KMS-11 (cell line): ENCODE data around the gene ERCC3.

Experiments
- H2AFZ ChIP-seq: fragments of 200-600 bp; sonication (generic); 2 replicates; pipeline ENCODE4 v1.6.1; 2016; ENCODE audit warnings: antibody characterized with exemption, mixed run types, low read depth
- H3K27ac ChIP-seq: fragments of 200-600 bp; sonication (generic); 2 replicates; pipeline ENCODE4 v1.6.1; 2016; ENCODE audit warnings: mild to moderate bottlenecking, mixed run types
- H3K27me3 ChIP-seq: fragments of 200-600 bp; sonication (generic); 2 replicates; pipeline ENCODE4 v1.6.1; 2017; ENCODE audit warnings: mild to moderate bottlenecking, low read depth, mixed run types, moderate library complexity; ENCODE audit not compliant: insufficient read depth
- H3K36me3 ChIP-seq: fragments of 200-600 bp; sonication (generic); 2 replicates; pipeline ENCODE4 v1.6.1; 2017; ENCODE audit warnings: mild to moderate bottlenecking, mixed run types; ENCODE audit not compliant: insufficient read depth
- H3K4me1 ChIP-seq: fragments of 200-600 bp; sonication (generic); 2 replicates; pipeline ENCODE4 v1.6.1; 2016; ENCODE audit warnings: mild to moderate bottlenecking, low read depth, mixed run types; ENCODE audit not compliant: poor library complexity, severe bottlenecking
- H3K4me2 ChIP-seq: fragments of 200-600 bp; sonication (generic); 2 replicates; pipeline ENCODE4 v1.7.0; 2016; ENCODE audit warnings: mild to moderate bottlenecking, mixed run types
- H3K4me3 ChIP-seq: fragments of 200-600 bp; sonication (generic); IDR thresholded peaks from 2 replicates; pipeline ENCODE4 v1.6.1; 2017; ENCODE audit warnings: low read depth, low read length, mixed read lengths; ENCODE audit not compliant: insufficient read depth
- H3K79me2 ChIP-seq: fragments of 200-600 bp; sonication (generic); 2 replicates; pipeline ENCODE4 v1.6.1; 2016; ENCODE audit warnings: low read depth, mixed run types; ENCODE audit not compliant: insufficient read depth
- H3K9ac ChIP-seq: fragments of 200-600 bp; sonication (generic); 2 replicates; pipeline ENCODE4 v1.6.1; 2016; ENCODE audit warnings: mild to moderate bottlenecking, mixed run types
- H4K20me1 ChIP-seq: fragments of 200-600 bp; sonication (generic); 2 replicates; pipeline ENCODE4 v1.6.1; 2016; ENCODE audit warnings: mild to moderate bottlenecking, mixed run types; ENCODE audit not compliant: insufficient read depth
- TF ChIP-seq, protein P1 (sequence below): fragments of 200-600 bp; sonication (generic); conservative IDR thresholded peaks from 2 replicates; pipeline ENCODE4 v1.6.1; 2017; ENCODE audit warnings: low read depth, mild to moderate bottlenecking, antibody characterized with exemption, low read length, moderate library complexity, mixed read lengths

Gene ERCC3

DNA sequence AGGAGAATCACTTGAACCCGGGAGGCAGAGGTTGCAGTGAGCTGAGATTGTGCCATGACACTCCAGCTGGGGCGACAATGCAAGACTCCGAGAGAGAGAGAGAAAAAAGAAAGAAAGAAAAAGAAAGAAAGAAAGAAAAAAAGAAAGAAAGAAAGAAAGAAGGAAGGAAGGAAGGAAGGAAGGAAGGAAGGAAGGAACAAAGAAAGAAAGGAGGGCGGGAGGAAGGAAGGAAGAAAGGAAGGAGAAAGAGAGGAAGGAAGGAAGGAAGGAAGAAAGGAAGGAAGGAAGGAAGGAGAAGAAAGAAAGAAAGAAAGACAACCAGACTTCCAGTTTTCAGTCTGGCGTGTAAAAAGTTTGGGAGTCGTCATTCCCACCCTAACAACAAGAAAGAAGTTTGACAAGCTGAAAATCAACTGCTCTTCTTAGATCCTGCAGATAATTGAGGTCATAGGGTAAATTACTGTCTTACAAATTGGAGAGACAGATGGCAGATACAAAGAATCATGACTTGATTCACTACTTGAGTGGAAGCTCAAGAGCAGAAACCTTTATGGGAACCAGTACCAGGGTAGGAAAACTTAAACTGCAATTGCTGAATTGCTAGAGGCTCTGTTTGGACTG is 58.8 kb downstream of the ERCC3 start:
- no peaks in the 10 kb centered on the region for H3K27me3 ChIP-seq
- H3K4me1 ChIP-seq: no peaks in the 10 kb centered on the region
- H4K20me1 ChIP-seq: no peaks in the 10 kb centered on the region
- H3K79me2 ChIP-seq: no peaks in the 10 kb centered on the region
- no peak overlapping the region for H3K4me3 ChIP-seq
- TF ChIP-seq, protein P1, sequence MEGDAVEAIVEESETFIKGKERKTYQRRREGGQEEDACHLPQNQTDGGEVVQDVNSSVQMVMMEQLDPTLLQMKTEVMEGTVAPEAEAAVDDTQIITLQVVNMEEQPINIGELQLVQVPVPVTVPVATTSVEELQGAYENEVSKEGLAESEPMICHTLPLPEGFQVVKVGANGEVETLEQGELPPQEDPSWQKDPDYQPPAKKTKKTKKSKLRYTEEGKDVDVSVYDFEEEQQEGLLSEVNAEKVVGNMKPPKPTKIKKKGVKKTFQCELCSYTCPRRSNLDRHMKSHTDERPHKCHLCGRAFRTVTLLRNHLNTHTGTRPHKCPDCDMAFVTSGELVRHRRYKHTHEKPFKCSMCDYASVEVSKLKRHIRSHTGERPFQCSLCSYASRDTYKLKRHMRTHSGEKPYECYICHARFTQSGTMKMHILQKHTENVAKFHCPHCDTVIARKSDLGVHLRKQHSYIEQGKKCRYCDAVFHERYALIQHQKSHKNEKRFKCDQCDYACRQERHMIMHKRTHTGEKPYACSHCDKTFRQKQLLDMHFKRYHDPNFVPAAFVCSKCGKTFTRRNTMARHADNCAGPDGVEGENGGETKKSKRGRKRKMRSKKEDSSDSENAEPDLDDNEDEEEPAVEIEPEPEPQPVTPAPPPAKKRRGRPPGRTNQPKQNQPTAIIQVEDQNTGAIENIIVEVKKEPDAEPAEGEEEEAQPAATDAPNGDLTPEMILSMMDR: no peak
- H2AFZ ChIP-seq: no peak overlapping the region
- no peak overlapping the region for H3K27ac ChIP-seq
- H3K36me3 ChIP-seq: no peaks in the 10 kb centered on the region
- no peak overlapping the region for H3K4me2 ChIP-seq
- H3K9ac ChIP-seq: no peak overlapping the region

DNA sequence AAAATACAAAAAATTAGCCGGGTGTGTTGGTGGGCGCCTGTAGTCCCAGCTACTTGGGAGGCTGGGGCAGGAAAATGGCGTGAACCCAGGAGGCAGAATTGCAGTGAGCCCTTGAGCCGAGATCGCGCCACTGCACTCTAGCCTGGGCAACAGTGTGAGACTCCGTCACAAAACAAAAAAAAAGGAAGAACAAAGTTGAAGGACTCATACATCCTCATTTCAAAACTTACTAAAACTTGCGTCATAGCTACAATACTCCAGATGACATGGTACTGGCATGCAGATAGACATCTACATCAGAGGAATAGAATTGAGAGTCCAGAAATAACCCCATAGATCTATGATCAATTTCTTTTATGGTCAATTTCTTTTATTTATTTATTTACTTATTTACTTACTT is 60.2 kb downstream of the ERCC3 start:
- Histone ChIP-seq H3K4me2 (no peak overlapping the region), H3K36me3 (no peaks in the 10 kb centered on the region), H3K27me3 (no peaks in the 10 kb centered on the region), H3K79me2 (no peaks in the 10 kb centered on the region), H4K20me1 (no peaks in the 10 kb centered on the region), H3K9ac (no peak overlapping the region), H3K4me1 (no peaks in the 10 kb centered on the region), H3K4me3 (no peak overlapping the region), H3K27ac (no peak overlapping the region), H2AFZ (no peak overlapping the region)
- TF ChIP-seq, protein P1: no peak

DNA sequence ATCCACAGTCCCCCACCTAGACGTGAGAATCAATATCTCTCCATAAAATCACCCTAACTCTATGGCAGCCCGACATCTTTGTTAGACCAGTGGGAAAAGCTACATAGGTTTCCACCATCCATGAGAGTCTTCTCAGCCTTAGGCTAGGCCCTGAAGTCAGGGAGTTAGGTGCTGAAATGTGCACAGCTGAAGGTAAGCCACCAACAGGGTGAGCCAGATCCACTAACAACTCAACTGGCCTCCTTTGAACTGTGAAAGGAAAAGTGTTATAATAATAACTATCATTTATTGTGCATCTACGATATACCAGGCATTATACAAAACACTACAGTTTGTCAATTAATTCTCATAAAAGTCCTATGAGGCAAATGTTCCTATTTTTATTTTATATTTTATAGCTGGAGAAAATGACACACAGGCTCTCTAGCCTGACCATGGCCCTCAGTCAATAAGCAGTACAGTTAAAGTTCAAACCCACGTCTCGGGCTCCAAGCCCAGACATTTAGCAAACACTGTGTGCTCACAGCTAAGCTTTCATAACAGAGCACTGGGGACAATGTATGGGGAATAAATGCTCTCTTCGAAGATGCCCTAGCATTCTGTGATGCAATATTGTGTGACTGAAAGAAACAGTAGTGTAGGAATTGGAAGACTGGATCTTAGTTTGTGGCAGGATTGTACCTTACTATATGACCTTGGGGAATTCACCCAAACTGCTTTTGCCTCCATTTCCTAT is 62.6 kb downstream of the ERCC3 start:
- H2AFZ ChIP-seq: no peak overlapping the region
- H3K4me2 ChIP-seq: no peak overlapping the region
- TF ChIP-seq, protein P1: no peak
- no peak overlapping the region for H3K9ac ChIP-seq
- H3K27ac ChIP-seq: no peak overlapping the region
- no peaks in the 10 kb centered on the region for H3K36me3 ChIP-seq
- H3K79me2 ChIP-seq: no peaks in the 10 kb centered on the region
- H3K27me3 ChIP-seq: no peaks in the 10 kb centered on the region
- no peaks in the 10 kb centered on the region for H3K4me1 ChIP-seq
- H4K20me1 ChIP-seq: no peaks in the 10 kb centered on the region
- no peak overlapping the region for H3K4me3 ChIP-seq

DNA sequence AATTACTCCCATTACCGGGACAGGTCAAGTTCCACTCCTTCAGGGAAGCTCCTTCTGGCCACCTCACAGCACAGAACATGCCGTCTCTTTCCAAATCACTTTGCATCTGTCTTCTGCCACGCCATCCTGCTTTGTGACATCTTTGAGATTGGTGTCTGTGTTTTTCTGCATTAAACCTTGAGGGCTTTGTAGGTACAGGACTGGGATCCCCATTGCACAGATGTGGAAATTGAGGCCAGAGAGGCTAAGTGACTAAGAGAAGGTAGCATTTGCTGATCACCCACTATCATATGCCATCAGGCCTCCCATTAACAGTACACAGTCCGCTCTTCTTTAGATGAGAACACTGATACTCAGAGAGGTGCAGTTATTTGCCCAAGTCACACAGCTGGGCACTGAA is 64.4 kb downstream of the ERCC3 start:
- TF ChIP-seq, protein P1: no peak
- H3K9ac ChIP-seq: no peak overlapping the region
- no peaks in the 10 kb centered on the region for H3K27me3 ChIP-seq
- no peak overlapping the region for H3K4me3 ChIP-seq
- no peaks in the 10 kb centered on the region for H3K4me1 ChIP-seq
- H3K36me3 ChIP-seq: no peaks in the 10 kb centered on the region
- H2AFZ ChIP-seq: no peak overlapping the region
- H3K79me2 ChIP-seq: no peaks in the 10 kb centered on the region
- H4K20me1 ChIP-seq: no peaks in the 10 kb centered on the region
- H3K27ac ChIP-seq: no peak overlapping the region
- no peak overlapping the region for H3K4me2 ChIP-seq
